Medulla oblongata (tissue), 1 donor: ENCODE measurements around the gene FAM81A.

Experiments
- DNase-seq: peaks from one replicate; pipeline ENCODE4 v3.0.0-alpha.2; 2015; ENCODE audit errors: extremely low spot score

Gene FAM81A

DNA sequence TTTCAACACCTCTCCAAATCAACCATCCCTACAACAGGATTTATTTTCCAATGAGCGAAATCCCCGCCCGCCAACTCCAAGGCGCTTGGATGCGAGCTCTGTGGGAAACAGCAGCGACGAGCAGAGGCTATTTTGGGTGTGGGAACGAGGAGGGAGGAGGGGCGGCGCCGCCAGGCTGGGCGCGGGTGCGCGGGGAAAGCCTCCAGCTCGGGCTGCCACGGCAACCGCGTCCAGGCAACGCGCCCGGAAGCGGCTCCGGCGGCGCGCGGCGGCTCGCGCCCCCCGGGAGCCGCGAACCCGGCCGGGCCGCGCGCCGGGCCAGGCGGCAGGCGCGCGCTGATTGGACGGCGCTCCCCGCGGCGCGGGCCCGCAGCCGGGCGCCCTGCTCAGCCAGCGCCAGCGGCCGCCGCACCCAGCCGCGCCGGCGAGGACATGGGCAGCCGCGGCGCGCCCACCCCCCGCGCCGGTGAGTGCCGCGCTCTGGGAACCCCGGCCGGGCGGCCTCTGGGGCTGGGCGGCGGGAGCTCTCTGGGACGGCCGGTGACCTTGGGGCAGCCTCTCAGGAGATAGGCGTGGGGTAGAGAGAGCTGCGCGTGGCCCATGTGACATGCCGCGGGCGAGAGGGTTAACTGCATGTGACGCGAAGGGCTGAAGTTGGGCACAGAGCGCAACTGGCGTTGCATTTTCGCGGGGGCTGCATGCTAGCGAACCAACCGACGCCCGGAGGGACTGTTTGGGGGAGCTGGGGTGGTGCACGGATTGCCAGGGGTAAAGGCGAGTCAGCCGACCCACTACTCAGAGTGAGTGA lies at the start of gene FAM81A:
TSS of gene FAM81A (plus strand) at position 370 of the 808 bp plus-strand sequence. CDS start 20,441 bp downstream, outside the sequence.
- peak; percentile 85 for DNase-seq

DNA sequence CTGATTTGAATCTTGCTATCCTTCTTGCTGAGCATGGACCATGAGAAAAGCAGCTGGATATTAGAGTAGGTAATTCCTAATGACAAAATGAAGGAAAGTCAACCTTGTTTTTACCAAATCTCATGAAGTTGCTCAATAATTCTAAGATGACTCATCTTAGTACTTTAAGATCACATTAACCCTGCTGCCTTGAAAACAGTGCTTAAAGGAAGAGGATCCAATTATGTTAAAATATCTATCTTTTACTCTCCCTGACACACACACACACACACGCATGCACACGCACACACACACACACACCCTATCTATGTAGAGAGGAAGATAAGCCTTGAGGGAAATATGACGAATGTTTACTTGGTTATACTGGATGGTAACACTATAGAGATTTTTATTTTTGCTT lies 49.3 kb upstream of the FAM81A start:
- DNase-seq: no peak

DNA sequence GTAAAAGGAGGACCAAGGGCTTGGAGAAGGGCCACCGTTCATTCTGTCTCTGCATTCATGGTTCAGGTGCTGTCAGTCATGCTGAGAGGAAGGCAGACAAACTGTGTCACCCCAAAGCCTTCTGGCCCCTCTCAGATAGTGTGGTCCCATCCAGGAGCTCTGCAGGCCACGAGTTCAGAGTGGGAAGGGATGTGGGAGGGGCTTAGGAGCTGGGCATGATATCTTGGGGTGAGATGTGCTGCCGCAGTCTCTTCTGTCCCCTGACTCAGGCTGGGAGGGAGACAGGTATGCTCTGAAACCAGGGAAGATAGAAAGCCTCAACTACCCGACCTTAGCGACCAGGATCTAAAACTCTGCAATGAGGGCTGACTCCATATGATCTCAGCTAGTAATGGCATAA lies 45.7 kb upstream of the FAM81A start:
- no peak for DNase-seq

DNA sequence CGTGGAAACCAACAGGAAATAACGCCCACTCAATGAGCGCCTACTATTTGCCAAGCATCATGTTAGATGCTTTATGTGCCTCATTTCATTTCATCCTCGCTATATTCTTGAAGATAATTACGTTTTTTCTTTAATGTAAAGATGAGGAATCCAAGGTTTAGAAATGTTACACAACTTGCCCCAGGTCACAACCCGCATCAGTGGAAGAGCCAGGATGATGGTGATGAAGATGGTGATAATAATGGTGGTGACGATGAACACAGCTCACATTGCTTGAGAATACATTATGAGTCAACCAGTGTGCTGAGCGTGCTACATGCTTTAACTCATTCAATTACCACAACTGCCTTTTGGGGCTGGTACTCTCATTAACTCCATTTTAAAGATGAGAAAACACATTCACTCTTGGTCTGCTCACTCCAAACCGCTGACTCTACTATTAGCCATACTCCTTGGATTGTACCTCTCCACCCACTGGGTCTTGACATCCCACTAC lies 43.8 kb upstream of the FAM81A start:
- no peak for DNase-seq

DNA sequence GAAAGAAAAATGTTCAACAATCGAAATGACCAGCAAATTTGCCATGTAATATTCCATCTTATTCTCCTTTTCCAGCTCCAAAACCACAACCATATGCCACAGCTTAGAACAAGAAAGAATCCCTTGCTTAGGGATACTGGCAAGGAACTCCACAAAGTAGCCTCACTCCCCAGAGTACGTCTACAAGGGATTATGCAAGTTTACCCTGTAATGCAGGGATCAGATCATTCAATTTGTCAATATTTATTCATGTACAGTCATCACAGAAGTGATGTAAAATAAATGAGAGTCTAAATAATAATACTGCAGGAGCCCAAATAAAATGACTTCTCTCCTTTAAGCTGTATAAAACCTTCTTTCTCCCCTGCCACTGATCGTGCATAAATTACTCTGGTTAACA lies 41.8 kb upstream of the FAM81A start:
- no peak for DNase-seq

DNA sequence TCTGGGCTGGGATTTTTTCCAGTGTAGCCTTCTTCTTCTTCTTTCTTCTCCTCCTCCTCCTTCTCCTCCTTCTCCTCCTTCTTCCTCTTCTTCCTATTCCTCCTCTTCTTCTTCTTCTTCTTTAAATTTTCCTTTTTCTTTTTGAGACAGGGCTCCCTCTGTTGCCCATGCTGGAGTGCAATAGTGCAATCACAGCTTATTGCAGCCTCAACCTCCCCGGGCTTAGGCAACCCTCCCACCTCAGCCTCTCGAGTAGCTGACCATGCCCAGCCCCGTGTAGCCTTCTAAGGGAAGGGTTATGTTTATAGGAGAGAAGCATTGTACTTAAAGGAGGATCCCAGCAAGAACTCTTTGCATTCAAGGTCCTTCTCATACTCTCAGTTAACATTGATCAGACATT lies 41.3 kb upstream of the FAM81A start:
- DNase-seq: no peak

DNA sequence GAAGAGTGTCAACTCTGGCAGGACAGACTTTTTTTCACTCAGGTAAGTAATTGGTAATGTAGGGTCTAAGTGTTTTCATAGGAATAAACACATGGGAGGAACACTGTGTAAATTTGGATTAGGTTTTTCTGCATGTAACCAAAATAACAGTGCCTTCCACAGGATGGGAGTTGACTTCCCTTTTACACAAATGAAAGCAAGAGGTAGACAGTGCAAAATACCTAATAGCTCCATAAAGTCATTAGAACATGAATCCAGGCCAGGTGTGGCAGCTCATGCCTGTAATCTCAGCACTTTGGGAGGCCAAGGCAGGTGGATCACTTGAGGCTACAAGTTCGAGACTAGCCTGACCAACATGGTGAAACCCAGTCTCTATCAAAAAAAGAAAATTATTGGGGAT lies 39.8 kb upstream of the FAM81A start:
- no peak for DNase-seq

DNA sequence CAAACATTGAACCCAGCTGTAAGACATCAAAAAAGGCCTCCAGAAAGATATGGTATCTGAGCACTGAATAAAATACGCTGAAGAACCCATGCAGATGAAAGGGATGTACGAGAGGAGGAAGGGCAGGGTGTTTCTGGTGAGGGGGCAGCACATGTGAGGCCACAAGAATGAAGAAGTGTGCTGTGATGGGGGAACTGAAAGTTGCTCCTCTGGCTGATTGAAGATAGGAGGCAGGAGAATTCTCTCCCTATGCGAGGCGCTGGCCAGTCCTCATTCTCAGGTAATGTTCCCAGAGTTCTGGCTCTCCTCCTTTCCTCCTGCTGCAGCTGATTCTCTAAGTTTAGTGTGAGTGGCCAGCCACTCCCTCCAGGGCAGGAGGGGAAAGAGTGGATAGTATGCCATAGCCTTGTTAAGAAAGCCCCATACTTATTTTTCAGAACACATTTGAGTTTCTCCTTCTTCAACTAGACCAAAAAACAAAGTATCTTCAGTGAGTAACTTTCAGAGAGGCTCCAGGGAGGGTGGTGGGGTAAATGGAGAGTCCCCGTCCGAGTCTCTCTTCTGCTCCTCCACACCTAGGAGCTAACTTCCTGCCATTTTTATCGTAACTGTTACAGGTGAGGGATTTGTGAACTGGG lies 38.4 kb upstream of the FAM81A start:
- peak; percentile 78 for DNase-seq

DNA sequence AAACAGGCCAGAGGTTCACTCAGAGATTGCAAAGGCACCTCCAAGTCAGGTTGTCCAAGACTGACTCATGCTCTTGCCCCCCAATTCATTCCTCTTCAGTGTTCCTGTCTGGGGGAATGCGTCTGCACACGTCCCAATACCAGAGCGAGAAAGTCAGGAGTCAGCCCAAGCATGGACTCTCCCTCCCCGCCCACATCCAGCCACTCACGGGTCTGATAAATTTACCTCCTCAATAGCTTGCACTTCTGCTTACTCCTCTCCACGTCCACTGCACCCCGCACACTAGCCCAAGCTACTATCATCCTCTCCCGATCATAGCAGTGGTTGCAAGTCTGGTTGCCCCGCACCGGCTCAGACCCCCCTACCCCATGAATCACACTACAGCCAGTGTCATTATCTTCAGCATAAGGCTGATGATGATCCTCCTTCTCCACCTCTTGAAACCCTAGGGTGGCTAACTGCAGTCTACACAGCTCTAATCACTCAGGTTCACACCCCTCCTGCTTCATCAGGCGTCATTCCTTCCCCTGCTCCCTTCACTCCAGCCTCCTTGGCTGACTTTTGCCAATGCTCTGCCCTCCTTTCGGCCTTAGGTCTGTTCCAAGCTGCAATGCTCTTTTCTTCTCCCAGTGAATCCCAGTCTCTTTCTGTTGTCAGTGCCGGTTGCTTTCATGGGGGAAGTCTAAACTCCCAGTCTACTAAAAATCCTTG lies 37.7 kb upstream of the FAM81A start:
- peak; percentile 12 for DNase-seq

DNA sequence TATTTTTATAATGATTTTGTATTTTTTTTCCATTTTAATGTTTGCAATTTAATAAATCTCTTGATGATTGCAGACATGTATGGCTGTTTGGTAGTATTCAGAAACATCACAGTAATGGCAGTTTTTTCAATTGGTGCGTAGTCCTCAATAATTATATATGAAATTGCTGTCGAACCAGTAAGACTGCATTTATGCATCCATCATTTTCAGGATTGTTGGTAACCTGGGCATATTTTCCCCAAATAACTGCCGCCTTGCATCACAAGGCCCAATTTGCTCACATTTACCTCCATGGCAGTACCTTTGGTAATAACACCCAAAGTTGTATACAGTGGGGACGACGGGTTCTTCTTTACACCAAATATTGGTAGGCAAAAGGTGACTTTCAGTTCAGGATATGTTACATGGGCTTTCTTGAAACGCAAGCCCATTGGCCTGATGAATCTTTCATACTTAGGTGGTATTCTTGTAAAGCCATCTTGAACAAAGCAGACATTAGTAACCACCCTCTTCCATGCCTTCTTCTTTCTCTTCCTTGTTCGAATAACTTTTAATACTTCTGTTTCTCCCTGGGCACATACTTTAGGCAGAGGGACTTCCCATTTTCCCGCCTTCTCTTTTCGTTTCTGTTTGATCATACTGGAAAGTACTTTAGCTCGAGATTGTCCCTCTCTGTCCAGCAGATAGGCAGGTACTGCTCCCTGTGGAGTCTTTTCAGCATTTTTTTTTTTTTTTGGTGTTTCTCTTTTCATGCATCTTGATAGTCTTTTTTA lies 36.7 kb upstream of the FAM81A start:
- peak; percentile 46 for DNase-seq

DNA sequence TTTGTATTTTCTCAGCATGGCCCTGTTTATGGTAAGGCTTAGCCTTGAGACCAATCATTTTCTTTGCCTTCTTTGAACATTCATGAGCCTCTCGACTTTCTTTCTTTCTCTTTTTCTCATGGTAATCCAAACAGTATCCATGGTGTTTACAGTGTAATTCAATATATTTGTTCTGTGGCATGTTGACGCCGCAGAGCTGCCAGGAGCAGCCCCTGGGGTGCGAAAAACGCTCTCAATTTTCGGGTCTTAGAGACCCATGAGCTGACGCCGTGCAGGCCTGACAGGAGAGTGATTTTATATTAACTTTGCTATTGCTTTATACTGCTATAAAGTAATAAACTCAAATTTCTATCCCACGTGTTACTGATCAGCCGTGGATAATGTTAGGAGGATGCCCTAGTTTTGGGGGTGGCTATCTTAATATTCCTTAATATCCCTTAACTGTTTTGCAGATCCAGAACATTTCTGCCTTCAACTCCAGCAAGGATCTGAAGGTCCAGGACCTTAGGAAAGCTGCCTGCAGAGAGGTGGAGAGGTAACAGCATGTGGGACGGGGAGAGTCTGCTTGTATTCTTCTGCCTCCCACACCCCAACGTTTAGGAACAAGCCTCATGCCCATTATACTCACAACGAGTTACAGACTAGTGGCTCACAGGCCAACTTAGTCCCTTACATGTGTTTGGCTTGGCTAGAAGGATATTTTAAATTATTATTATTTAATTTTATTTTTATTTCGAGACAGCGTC lies 36.0 kb upstream of the FAM81A start:
- no peak for DNase-seq

DNA sequence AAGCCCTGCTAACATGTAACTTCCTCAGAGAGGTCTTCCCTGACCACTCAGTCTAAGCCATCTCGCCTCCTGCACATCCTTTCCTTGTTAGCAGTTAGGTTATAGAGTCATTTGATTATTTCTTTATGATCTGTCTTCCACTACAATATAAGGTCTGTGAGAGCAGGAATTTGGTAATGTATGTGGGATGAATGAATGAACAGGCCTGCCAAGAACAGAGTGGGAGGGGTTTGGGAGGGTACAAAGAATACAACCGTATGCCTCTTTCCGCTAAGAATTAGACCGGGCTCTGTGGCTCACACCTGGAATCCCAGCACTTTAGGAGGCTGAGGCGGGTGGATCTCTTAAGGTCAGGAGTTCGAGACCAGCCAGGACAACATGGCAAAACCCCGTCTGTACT lies 32.9 kb upstream of the FAM81A start:
- DNase-seq: no peak

DNA sequence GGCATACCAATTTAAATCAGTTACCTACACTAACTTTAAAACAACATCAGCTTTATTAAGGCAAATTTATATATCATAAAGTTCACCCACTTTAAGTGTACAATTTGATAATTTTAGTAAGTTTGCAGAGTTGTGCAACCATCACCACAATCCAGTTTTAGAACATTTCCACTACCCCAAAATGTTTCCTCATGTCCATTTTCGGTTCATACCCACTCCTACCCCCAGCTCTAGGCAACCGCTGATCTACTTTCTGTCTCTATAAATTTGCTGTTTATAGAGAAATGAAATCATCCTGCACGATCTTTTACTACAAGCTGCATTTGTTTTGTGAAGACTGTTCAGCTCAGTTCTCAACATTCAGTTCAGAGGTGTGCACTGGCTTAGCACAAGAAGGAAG lies 31.5 kb upstream of the FAM81A start:
- peak; percentile 54 for DNase-seq

DNA sequence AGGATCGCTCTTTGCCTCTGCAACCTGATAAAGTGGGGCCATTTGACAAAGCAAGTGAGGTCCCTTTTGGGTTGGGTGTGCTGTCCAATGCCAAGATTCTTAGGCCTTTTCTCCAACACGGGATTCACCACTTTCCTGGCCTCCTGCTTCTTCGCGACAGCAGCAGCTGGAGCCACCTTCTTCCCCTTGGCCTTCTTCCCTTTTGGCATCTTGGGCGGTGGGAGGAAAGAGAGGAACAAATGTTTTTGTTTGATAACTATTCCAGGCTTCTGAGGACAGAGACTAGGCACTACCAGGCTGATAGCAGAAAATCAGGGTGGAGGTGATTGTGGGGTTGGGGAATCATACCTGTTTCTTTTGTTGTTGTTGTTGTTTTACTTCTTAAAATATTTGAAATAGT lies 30.0 kb upstream of the FAM81A start:
- DNase-seq: no peak

DNA sequence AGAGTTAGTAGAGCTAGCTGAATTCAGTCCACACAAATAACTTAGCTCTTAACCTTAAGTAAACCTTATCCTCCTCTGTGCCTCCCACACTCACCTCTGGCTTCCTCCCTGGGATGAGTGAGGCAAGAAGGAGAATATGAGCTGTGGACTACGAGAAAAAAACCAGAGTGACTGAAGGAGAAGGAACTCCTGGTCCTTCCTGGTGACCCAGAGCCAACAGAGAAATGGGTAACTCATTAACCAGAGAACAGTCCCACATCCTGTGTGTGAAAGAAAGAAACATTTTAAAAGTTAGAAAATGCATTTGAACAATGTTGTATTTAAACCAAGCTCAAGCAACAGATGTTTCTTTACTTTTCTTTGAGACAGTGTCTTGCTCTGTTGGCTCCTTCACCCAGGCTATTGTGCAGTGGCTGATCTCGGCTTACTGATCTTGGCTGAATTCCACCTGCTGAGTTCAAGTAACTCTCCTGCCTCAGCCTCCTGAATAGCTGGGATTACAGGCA lies 27.5 kb upstream of the FAM81A start:
- DNase-seq: peak; percentile 23

DNA sequence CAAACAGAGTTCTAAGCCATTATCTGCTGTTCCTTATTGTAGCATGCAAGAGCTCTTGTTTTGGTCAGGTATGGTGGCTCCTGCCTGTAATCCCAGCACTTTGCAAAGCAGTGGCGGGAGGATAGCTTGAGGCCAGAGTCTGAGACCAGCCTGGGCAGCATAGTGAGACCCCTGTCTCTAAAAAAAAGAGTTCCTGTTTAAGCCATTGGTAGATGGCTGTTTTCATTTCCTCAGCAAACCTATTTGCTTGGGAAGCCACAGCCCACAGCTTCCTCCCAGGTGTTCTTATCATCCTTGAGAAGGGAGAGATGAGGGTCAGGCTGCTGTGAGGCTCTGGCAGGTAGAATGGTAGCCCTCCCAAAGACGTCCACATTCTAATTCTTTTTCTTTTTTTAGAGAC lies 24.4 kb upstream of the FAM81A start:
- DNase-seq: no peak

DNA sequence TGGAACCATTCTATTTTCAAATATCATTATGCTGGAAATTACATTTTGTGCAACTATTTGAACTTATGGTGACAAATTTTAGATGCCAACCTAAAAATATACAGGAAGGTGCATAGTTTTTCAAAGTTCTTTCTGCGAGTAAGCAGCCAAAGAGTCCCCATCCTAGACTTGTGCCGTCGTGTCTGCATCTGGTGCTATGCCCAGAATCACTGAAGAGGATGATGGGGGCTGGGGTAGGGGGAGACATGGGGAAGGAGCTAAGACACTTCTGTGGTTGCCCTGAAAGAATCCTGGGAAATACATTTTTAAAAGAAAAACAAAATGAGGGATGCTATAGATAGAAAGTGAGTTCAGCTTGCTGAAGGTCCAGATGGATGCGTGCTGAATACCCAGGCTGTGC lies 21.2 kb upstream of the FAM81A start:
- no peak for DNase-seq

DNA sequence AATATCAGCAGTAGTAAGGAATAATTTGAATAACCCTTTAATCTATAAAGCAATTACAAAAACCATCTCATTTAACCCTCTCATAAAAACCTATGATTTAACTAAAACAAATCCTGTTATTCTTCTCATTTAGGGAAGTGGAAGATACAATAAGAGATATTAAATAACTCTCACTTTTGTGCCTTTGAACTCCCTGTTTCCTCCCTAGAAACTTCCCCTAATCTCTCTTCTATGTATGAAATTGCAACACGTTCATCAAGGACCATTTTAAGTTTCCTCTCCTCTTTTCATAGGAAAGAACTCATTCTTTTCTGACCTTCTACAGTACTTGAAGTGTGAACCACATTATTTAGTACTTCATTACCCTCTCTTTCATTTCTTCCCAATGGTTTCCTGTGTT lies 18.8 kb upstream of the FAM81A start:
- no peak for DNase-seq

DNA sequence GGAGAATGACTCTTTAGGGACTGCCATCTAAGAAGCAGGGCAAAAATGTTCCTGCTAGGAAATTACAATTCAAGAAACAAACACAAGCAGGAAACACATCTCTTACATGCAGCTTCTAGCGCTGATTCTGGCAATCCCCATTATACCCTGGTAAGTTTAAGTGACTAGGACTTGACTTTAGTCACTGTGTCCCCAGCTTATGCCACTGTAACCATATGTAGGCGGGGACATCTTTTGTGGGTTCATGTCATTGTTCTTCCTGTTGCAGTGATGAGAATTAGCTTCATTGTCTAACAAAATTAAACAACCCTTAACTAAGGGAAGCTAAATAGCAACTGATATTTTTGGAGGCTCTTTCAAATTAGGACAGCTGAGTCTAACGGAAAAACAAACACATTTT lies 17.9 kb upstream of the FAM81A start:
- DNase-seq: no peak

DNA sequence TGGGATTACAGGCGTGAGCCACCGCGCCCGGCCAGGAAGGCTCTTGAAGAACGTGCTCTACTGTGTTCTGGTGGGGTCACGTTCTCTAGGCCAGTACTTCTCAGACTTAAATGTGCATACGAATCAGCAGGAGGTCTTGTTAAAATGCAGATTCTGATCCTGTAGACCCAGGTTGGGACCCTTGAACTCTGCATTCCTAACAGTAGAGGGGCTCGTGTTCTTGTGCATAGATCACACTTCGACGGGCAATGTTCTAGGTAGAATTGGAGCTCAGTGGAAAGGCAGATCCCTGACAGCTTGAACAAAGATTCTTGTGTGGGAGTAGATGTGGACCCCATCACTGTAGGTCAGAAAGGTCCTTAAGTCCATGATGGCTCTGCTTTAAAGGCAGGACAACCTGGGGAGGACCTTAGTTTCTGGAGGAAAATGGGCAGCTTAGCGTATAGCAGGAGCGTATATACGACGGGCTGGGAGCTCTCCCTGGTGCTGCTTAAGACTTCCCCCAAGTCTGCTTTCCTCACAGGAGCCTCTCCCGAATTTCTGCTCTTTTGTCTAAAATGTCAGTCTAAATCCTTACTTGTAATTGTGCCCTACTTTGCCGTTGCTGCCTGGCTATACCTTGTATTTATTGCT lies 16.9 kb upstream of the FAM81A start:
- no peak for DNase-seq
